ENCODE measurements around the gene DRICH1.
A peak's percentile ranks its signal among the peaks of the same experiment; 100 is the strongest.
"Not testable (repeated sequence)": the region's sequence is repeated elsewhere in the genome, so short reads cannot be mapped to it uniquely, and the experiment has no call there.

DRICH1 gene

GRCh38 chr22:23651676-23652075 lies 19.6 kb upstream of the DRICH1 start:
- no peak for DNase-seq (ENCODE audit: extremely low read depth in 1 of 2, low read depth in 1 of 2)

- no peak for DNase-seq (ENCODE audit: extremely low read depth in 1 of 2, low read depth in 1 of 2)
Measured at GRCh38 chr22:23649071-23649501, 17.0 kb upstream of the DRICH1 start.

- DNase-seq (ENCODE audit: extremely low read depth in 1 of 2, low read depth in 1 of 2) = not testable (repeated sequence)
Measured at GRCh38 chr22:23646526-23646925, 14.4 kb upstream of the DRICH1 start.

- DNase-seq (ENCODE audit: extremely low read depth in 1 of 2, low read depth in 1 of 2) = not testable (repeated sequence)
Measured at GRCh38 chr22:23640206-23640605, 8.1 kb upstream of the DRICH1 start.

- no peak for DNase-seq (ENCODE audit: extremely low read depth in 1 of 2, low read depth in 1 of 2)
Measured at GRCh38 chr22:23639661-23640060, 7.5 kb upstream of the DRICH1 start.

- DNase-seq (ENCODE audit: extremely low read depth in 1 of 2, low read depth in 1 of 2) = no peak
Measured at GRCh38 chr22:23638611-23639010, 6.5 kb upstream of the DRICH1 start.

- not testable (repeated sequence) for DNase-seq (ENCODE audit: extremely low read depth in 1 of 2, low read depth in 1 of 2)
Measured at GRCh38 chr22:23635291-23635690, 3.2 kb upstream of the DRICH1 start.

- not testable (repeated sequence) for DNase-seq (ENCODE audit: extremely low read depth in 1 of 2, low read depth in 1 of 2)
Measured at GRCh38 chr22:23628056-23628743, 3.9 kb downstream of the DRICH1 start.

- DNase-seq (ENCODE audit: extremely low read depth in 1 of 2, low read depth in 1 of 2) = peak; percentile 11 to 39
Measured at GRCh38 chr22:23627401-23628055, 4.6 kb downstream of the DRICH1 start.

- DNase-seq (ENCODE audit: extremely low read depth in 1 of 2, low read depth in 1 of 2) = no peak
Measured at GRCh38 chr22:23626286-23626975, 5.7 kb downstream of the DRICH1 start.

- no peak for DNase-seq (ENCODE audit: extremely low read depth in 1 of 2, low read depth in 1 of 2)
Measured at GRCh38 chr22:23622634-23623033, 9.5 kb downstream of the DRICH1 start.

GRCh38 chr22:23621916-23622315 lies 10.2 kb downstream of the DRICH1 start:
- not testable (repeated sequence) for DNase-seq (ENCODE audit: extremely low read depth in 1 of 2, low read depth in 1 of 2)

GRCh38 chr22:23621082-23621780 lies 10.9 kb downstream of the DRICH1 start:
- no peak for DNase-seq (ENCODE audit: extremely low read depth in 1 of 2, low read depth in 1 of 2)

GRCh38 chr22:23613193-23613972 lies 18.7 kb downstream of the DRICH1 start:
- no peak for DNase-seq (ENCODE audit: extremely low read depth in 1 of 2, low read depth in 1 of 2)

GRCh38 chr22:23609983-23610781 lies 21.9 kb downstream of the DRICH1 start:
- no peak for DNase-seq (ENCODE audit: extremely low read depth in 1 of 2, low read depth in 1 of 2)

- DNase-seq (ENCODE audit: extremely low read depth in 1 of 2, low read depth in 1 of 2) = no peak
Measured at GRCh38 chr22:23608583-23608982, 23.5 kb downstream of the DRICH1 start.

- DNase-seq (ENCODE audit: extremely low read depth in 1 of 2, low read depth in 1 of 2) = no peak
Measured at GRCh38 chr22:23606204-23607131, 25.7 kb downstream of the DRICH1 start.

GRCh38 chr22:23604939-23605712 lies 27.0 kb downstream of the DRICH1 start:
- DNase-seq (ENCODE audit: extremely low read depth in 1 of 2, low read depth in 1 of 2) = no peak

All from activated CD8-positive, alpha-beta memory T cell treated with anti-CD3 and anti-CD28 coated beads for 1 hour (primary cell).